Measurements from ENCODE around the gene MYBBP1A.

DNA sequence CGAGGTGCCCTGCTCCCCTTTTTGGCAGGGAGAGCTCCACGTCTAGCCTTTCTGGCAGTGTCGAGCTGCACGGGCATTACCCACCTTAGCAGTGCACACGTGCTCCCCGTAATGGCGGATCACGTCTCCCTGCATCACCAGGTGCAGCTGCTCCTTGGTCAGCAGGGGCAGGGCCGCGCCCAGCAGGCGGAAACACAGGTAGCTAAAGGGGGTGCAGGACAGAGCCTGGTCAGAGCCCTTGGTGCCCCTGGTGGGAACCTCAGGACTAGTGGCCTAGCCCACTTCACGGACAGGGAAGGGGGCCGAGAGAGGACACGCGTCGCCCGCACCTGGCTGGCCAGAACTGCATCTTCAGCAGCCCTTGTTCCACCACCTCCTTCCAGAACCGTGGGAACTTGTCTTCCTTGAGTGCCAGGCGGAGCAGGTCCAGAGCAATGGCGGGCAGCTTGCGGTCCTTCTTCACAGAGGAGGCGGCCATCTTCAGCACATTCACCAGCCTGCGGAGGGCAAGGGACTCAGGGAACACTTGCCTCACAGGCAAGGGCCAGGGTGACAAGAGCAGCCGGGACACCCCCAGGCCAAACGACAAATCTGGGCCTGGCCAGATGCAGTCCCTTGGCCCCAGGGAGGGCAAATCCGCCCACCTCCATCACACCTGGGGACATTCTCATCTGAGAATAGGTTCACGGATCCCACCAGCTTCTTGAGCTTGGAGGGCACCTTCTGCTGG is 3.2 kb downstream of the MYBBP1A start:
- TF ChIP-seq POLR2A (IDR thresholded peaks at IDR 0.05) (no peak), EP300 (IDR thresholded peaks at IDR 0.05) (no peak)
- TF ChIP-seq, protein P1, sequence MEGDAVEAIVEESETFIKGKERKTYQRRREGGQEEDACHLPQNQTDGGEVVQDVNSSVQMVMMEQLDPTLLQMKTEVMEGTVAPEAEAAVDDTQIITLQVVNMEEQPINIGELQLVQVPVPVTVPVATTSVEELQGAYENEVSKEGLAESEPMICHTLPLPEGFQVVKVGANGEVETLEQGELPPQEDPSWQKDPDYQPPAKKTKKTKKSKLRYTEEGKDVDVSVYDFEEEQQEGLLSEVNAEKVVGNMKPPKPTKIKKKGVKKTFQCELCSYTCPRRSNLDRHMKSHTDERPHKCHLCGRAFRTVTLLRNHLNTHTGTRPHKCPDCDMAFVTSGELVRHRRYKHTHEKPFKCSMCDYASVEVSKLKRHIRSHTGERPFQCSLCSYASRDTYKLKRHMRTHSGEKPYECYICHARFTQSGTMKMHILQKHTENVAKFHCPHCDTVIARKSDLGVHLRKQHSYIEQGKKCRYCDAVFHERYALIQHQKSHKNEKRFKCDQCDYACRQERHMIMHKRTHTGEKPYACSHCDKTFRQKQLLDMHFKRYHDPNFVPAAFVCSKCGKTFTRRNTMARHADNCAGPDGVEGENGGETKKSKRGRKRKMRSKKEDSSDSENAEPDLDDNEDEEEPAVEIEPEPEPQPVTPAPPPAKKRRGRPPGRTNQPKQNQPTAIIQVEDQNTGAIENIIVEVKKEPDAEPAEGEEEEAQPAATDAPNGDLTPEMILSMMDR (IDR thresholded peaks at IDR 0.05) = no peak
